PC-9 (cell line): ENCODE data around the gene NR2F1-AS1. TPM values are rescaled to one million over a fixed set of nuclear protein-coding genes. Genes with fewer than 3 reads are reported as not detected.

Experiments used
- BruUV-seq: library from RNA; stranded (reverse); fragments of 400-500 nt; replicated peaks from 2 replicates; lab custom pipeline; 2021; lab: Mats Ljungman, UMichigan
- CTCF ChIA-PET: fragments of 300-600 bp; sonication (Branson Sonifier 250); formaldehyde crosslinking; loops from one replicate; lab custom pipeline; 2022; ENCODE audit warnings: antibody characterized with exemption; lab: Charles Lee
- POLR2A ChIA-PET: fragments of 300-600 bp; sonication (Branson Sonifier 250); formaldehyde crosslinking; loops from one replicate; lab custom pipeline; 2022; ENCODE audit warnings: antibody characterized with exemption; ENCODE audit not compliant: unreplicated experiment; lab: Charles Lee
- DNase-seq, 2 experiments: peaks; one replicate each; pipeline versions ENCODE4 v3.0.0 to v3.0.0-alpha.2; 2015 to 2022; ENCODE audit warnings: mixed read lengths in 1 of 2
- H2AFZ ChIP-seq: fragments of 200-600 bp; sonication (generic); 2 replicates; pipeline ENCODE4 v1.8.1; 2017; ENCODE audit warnings: antibody characterized with exemption
- H3F3A ChIP-seq: fragments of 200-600 bp; sonication (generic); 2 replicates; pipeline ENCODE4 v1.8.1; 2017; ENCODE audit warnings: antibody characterized with exemption, mild to moderate bottlenecking, low read depth; ENCODE audit not compliant: insufficient read depth
- H3K27ac ChIP-seq: fragments of 200-600 bp; sonication (generic); 2 replicates; pipeline ENCODE4 v1.6.1; 2016; ENCODE audit warnings: mixed run types
- H3K27me3 ChIP-seq: fragments of 200-600 bp; sonication (generic); 2 replicates; pipeline ENCODE4 v1.6.1; 2016; ENCODE audit warnings: low read depth, mixed run types; ENCODE audit not compliant: insufficient read depth
- H3K36me3 ChIP-seq: fragments of 200-600 bp; sonication (generic); 2 replicates; pipeline ENCODE4 v1.6.1; 2016; ENCODE audit warnings: low read depth, mixed run types
- H3K4me1 ChIP-seq: fragments of 200-600 bp; sonication (generic); replicated peaks from 2 replicates; pipeline ENCODE4 v1.6.1; 2016; ENCODE audit warnings: mixed run types; ENCODE audit not compliant: insufficient read depth
- H3K4me2 ChIP-seq: fragments of 200-600 bp; sonication (generic); 2 replicates; pipeline ENCODE4 v1.6.1; 2017; ENCODE audit warnings: mixed run types
- H3K4me3 ChIP-seq: fragments of 200-600 bp; sonication (generic); 2 replicates; pipeline ENCODE4 v1.6.1; 2016; ENCODE audit warnings: mixed run types
- H3K79me2 ChIP-seq: fragments of 200-600 bp; sonication (generic); 2 replicates; pipeline ENCODE4 v1.6.1; 2017; ENCODE audit warnings: low read depth, mixed run types
- H3K9me2 ChIP-seq: fragments of 200-600 bp; sonication (generic); 2 replicates; pipeline ENCODE4 v1.8.1; 2017; ENCODE audit warnings: mild to moderate bottlenecking; ENCODE audit not compliant: insufficient read depth
- H3K9me3 ChIP-seq: fragments of 200-600 bp; sonication (generic); 2 replicates; pipeline ENCODE4 v1.8.1; 2016; ENCODE audit warnings: low read depth; ENCODE audit not compliant: insufficient read depth
- H4K20me1 ChIP-seq: fragments of 200-600 bp; sonication (generic); 2 replicates; pipeline ENCODE4 v1.8.1; 2017; ENCODE audit not compliant: insufficient read depth
- CTCF ChIP-seq: fragments of 200-600 bp; sonication (generic); conservative IDR thresholded peaks from 2 replicates; pipeline ENCODE4 v1.6.1; 2017; ENCODE audit warnings: mixed run types, antibody characterized with exemption, mild to moderate bottlenecking, moderate library complexity
- EZH2 ChIP-seq: fragments of 200-600 bp; sonication (generic); IDR thresholded peaks from 2 replicates; pipeline ENCODE4 v1.8.0; 2017; ENCODE audit warnings: antibody characterized with exemption, low read depth
- intact Hi-C: fragments of 100-400 bp; cut with micrococcal nuclease; formaldehyde crosslinking; loops from one replicate; pipeline ENCODE4 v1.10.0; 2022; ENCODE audit not compliant: unreplicated experiment
- total RNA-seq: library from RNA; stranded (reverse); gene quantifications from 2 replicates; pipeline ENCODE4 v1.2.3, GENCODE V29; 2021

NR2F1-AS1 gene
- total RNA-seq, 1 experiment from 2014 or later: 6.0 TPM

GRCh38 chr5:93384026-93384425 is 197.0 kb downstream of the NR2F1-AS1 start:
- H3F3A ChIP-seq: no peaks in the 10 kb centered on the region
- no peaks in the 10 kb centered on the region for H4K20me1 ChIP-seq
- BruUV-seq: no TSS peak
- POLR2A ChIA-PET: no interaction called here
- H3K27me3 ChIP-seq: no peaks in the 10 kb centered on the region
- DNase-seq: no peak
- H3K4me2 ChIP-seq: no peak overlapping the region
- H3K79me2 ChIP-seq: no peaks in the 10 kb centered on the region
- no peak for TF ChIP-seq CTCF
- no peak for TF ChIP-seq EZH2
- H3K27ac ChIP-seq: no peak overlapping the region
- no peaks in the 10 kb centered on the region for H3K36me3 ChIP-seq
- intact Hi-C loops: no loop called here
- H3K4me1 ChIP-seq: no peaks in the 10 kb centered on the region
- no peaks in the 10 kb centered on the region for H3K9me2 ChIP-seq
- no peak overlapping the region for H2AFZ ChIP-seq
- CTCF ChIA-PET: no interaction called here
- H3K9me3 ChIP-seq: no peaks in the 10 kb centered on the region
- no peak overlapping the region for H3K4me3 ChIP-seq

- no peaks in the 10 kb centered on the region for H3K9me2 ChIP-seq
- H3K36me3 ChIP-seq: no peaks in the 10 kb centered on the region
- H3K4me2 ChIP-seq: no peak overlapping the region
- CTCF ChIA-PET: no interaction called here
- no peak overlapping the region for H2AFZ ChIP-seq
- POLR2A ChIA-PET: no interaction called here
- no peak overlapping the region for H3K4me3 ChIP-seq
- H3K27ac ChIP-seq: no peak overlapping the region
- TF ChIP-seq CTCF (no peak), EZH2 (no peak)
- no peaks in the 10 kb centered on the region for H3K27me3 ChIP-seq
- intact Hi-C loops: no loop called here
- no peaks in the 10 kb centered on the region for H3F3A ChIP-seq
- no peak for DNase-seq
- BruUV-seq: no TSS peak
- no peaks in the 10 kb centered on the region for H3K79me2 ChIP-seq
- H4K20me1 ChIP-seq: no peaks in the 10 kb centered on the region
- H3K4me1 ChIP-seq: no peaks in the 10 kb centered on the region
- no peaks in the 10 kb centered on the region for H3K9me3 ChIP-seq
These were observed 198.7 kb downstream of the NR2F1-AS1 start for GRCh38 chr5:93382188-93382825.

DNA sequence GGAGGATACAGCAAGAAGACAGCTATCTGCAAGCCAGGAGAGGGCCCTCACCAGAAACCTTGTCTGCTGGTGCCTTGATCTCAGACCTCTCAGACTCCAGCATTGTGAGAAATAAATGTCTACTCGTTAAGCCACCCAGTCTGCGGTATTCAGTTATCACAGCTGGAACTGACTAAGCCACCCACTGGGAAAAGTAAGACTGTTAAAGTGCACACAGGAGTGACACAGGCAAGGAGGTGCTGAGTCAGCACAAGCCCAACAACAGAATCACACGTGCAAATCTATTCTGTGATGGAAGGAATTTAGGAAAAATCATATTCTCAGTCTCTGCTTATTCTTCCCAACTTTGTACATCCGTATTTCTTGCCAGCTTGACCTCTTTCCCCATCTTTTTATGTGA is 200.0 kb downstream of the NR2F1-AS1 start:
- CTCF ChIA-PET: no interaction called here

More for the DNA sequence above, 200.0 kb downstream of the NR2F1-AS1 start:
- Histone ChIP-seq H3K27me3 (no peaks in the 10 kb centered on the region), H3K36me3 (no peaks in the 10 kb centered on the region), H2AFZ (no peak overlapping the region), H3K9me3 (peaks cover 4% of the 10 kb centered on the region; the same call in 1 of the 2 replicates), H3K9me2 (no peaks in the 10 kb centered on the region), H3K4me3 (no peak overlapping the region), H3K4me2 (no peak overlapping the region), H4K20me1 (no peaks in the 10 kb centered on the region), H3K79me2 (no peaks in the 10 kb centered on the region), H3K27ac (no peak overlapping the region), H3K4me1 (no peaks in the 10 kb centered on the region), H3F3A (no peaks in the 10 kb centered on the region)
- no peak for DNase-seq
- BruUV-seq: no TSS peak
- intact Hi-C loops: no loop called here
- POLR2A ChIA-PET: no interaction called here
- no peak for TF ChIP-seq CTCF
- no peak for TF ChIP-seq EZH2
